ENCODE data around the gene ST3GAL6. TPM values are rescaled to one million over a fixed set of nuclear protein-coding genes. Genes with fewer than 3 reads are reported as not detected.

Gene ST3GAL6
- total and polyA plus RNA-seq, 9 of the 15 experiments (the other 6 are each of a cell fraction or from before 2014, with no cell fraction given), result 0.14 TPM; not detected in 8

DNA sequence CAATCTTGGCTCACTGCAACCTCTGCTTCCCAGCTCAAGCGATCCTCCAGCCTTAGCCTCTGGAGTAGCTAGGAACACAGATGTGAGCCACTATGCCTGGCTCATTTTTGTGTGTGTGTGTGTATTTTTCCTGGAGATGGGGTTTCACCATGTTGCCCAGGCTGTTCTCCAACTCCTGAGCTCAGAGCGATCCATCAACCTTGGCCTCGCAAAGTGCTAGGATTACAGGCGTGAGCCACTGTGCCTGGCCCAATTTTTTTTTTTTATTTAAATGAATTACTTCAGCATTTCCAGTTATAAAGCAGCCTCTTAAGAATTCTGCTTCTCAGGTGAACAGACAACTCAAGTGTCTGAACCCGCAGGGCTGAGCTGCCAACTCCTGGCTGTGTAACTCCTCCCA, 20.1 kb upstream of the ST3GAL6 start:
- H3K36me3 ChIP-seq (ENCODE audit: control insufficient read depth, insufficient read depth, low read length), result no peaks in the 10 kb centered on the region
- no peaks in the 10 kb centered on the region for H3K4me1 ChIP-seq (replicated peaks in 1 of 2; ENCODE audit: control insufficient read depth in 2 of 2, insufficient read depth in 2 of 2, low read length in 2 of 2)
- H3K4me3 ChIP-seq, result no peak overlapping the region
- no peaks in the 10 kb centered on the region for H3K9me1 ChIP-seq (ENCODE audit: control insufficient read depth, insufficient read depth, low read length)
- ATAC-seq (no peak), DNase-seq (ENCODE audit: extremely low read depth in 1 of 4, low spot score in 3 of 4) (no peak), FAIRE-seq (no peak)
- in situ Hi-C loops (cut with MboI) (no loop called here), intact Hi-C loops (cut with micrococcal nuclease) (no loop called here)
- H3K9ac ChIP-seq (ENCODE audit: insufficient read depth in 1 of 2, low read depth in 2 of 2, low read length in 2 of 2), result no peak overlapping the region
- CTCF ChIA-PET (ENCODE audit: low intra/inter-chr PET ratio), result no interaction called here
- no peak overlapping the region for H2AFZ ChIP-seq (ENCODE audit: low read depth, low read length)
- H3K27ac ChIP-seq (ENCODE audit: extremely low read depth, low read depth, low read length), result no peak overlapping the region
- H3K27me3 ChIP-seq (ENCODE audit: control insufficient read depth in 2 of 2, insufficient read depth in 2 of 2, low read length in 2 of 2), result no peaks in the 10 kb centered on the region
- H4K20me1 ChIP-seq (replicated peaks; ENCODE audit: control insufficient read depth, insufficient read depth, low read length), result no peaks in the 10 kb centered on the region
- BruUV-seq (replicated peaks), result no TSS peak
- 3% methylated on average over 4 of the region's 5 CpGs for WGBS (ENCODE audit: insufficient coverage, low coverage, missing lambda C conversion rate)
- TF ChIP-seq, protein P1, sequence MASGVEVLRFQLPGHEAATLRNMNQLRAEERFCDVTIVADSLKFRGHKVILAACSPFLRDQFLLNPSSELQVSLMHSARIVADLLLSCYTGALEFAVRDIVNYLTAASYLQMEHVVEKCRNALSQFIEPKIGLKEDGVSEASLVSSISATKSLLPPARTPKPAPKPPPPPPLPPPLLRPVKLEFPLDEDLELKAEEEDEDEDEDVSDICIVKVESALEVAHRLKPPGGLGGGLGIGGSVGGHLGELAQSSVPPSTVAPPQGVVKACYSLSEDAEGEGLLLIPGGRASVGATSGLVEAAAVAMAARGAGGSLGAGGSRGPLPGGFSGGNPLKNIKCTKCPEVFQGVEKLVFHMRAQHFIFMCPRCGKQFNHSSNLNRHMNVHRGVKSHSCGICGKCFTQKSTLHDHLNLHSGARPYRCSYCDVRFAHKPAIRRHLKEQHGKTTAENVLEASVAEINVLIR (CRISPR knock-in tag; IDR thresholded peaks at IDR 0.05), result no peak
- TF ChIP-seq MCM3 (IDR thresholded peaks at IDR 0.05) (no peak), PRPF4 (IDR thresholded peaks at IDR 0.05; ENCODE audit: insufficient read depth, low read depth, low read length, poor library complexity, severe bottlenecking) (no peak), HIVEP1 (CRISPR knock-in tag; IDR thresholded peaks at IDR 0.05) (no peak), PHB2 (IDR thresholded peaks at IDR 0.05; ENCODE audit: low read depth) (no peak), U2AF1 (optimal IDR thresholded peaks at IDR 0.05; ENCODE audit: low read depth, low read length) (no peak), PTBP1 (IDR thresholded peaks at IDR 0.05; ENCODE audit: low read depth, low read length) (no peak), SMC3 (conservative IDR thresholded peaks at IDR 0.05; ENCODE audit: insufficient read depth, low read depth, low read length) (no peak), ELF1 (tag; IDR thresholded peaks at IDR 0.05) (no peak), NEUROD1 (IDR thresholded peaks at IDR 0.05; ENCODE audit: borderline replicate concordance, low read depth, low read length, partially characterized antibody) (no peak), CXXC5 (CRISPR knock-in tag; IDR thresholded peaks at IDR 0.05) (no peak), RBBP5 (IDR thresholded peaks at IDR 0.05; ENCODE audit: borderline replicate concordance, insufficient read depth, low read length, poor library complexity, severe bottlenecking) (no peak), ZNF639 (CRISPR knock-in tag; conservative IDR thresholded peaks at IDR 0.05 in 1 of 2, IDR thresholded peaks at IDR 0.05 in 1 of 2) (no peak), ZC3H8 (IDR thresholded peaks at IDR 0.05) (no peak), HMGN3 (IDR thresholded peaks at IDR 0.05; ENCODE audit: borderline replicate concordance, extremely low read depth, insufficient read length, low read depth, low read length) (no peak), TCF3 (CRISPR knock-in tag; IDR thresholded peaks at IDR 0.05) (no peak), ZKSCAN1 (IDR thresholded peaks at IDR 0.05; ENCODE audit: low read depth, low read length) (no peak)
- POLR2A ChIA-PET, result interaction anchor here (0.6 kb wide), 1 partner anchor 326 kb away, joined by 3 read pairs; no protein-coding TSS in a partner anchor
- no peaks in the 10 kb centered on the region for H3K9me3 ChIP-seq (replicated peaks; ENCODE audit: control insufficient read depth, insufficient read depth, low read depth, low read length)
- H3K4me2 ChIP-seq (ENCODE audit: insufficient read depth, low read length), result no peak overlapping the region
- no peaks in the 10 kb centered on the region for H3K79me2 ChIP-seq (ENCODE audit: control insufficient read depth, insufficient read depth, low read length)

Measured in K562 (cell line).